GM23338 (cell line): ENCODE measurements around the gene MEIOB.

Source experiments
- CTCF ChIP-seq, 2 experiments: fragments of 200-600 bp in 1 of 2; sonication (generic) in 1 of 2; conservative IDR thresholded peaks; 2 replicates each; pipeline versions ENCODE4 v1.5.1 to v1.6.1; 2016 to 2017; ENCODE audit warnings: antibody characterized with exemption in 2 of 2, low read depth in 2 of 2, mild to moderate bottlenecking in 2 of 2, moderate library complexity in 1 of 2
- ETS1 ChIP-seq: IDR thresholded peaks from 2 replicates; pipeline ENCODE4 v1.6.1; 2016; ENCODE audit warnings: antibody characterized with exemption
- EZH2 ChIP-seq: fragments of 200-600 bp; sonication (generic); IDR thresholded peaks from one replicate; pipeline ENCODE4 v1.8.0; 2017; ENCODE audit warnings: antibody characterized with exemption, mild to moderate bottlenecking, low read depth; ENCODE audit not compliant: unreplicated experiment
- EZH2phosphoT487 ChIP-seq: fragments of 200-600 bp; sonication (generic); IDR thresholded peaks from one replicate; pipeline ENCODE4 v1.8.1; 2018; ENCODE audit warnings: antibody characterized with exemption; ENCODE audit not compliant: unreplicated experiment
- JUNB ChIP-seq: IDR thresholded peaks from one replicate; pipeline ENCODE4 v1.6.1; 2016; ENCODE audit warnings: antibody characterized with exemption; ENCODE audit not compliant: unreplicated experiment
- NANOG ChIP-seq: IDR thresholded peaks from 2 replicates; pipeline ENCODE4 v1.6.1; 2016; ENCODE audit warnings: antibody characterized with exemption, borderline replicate concordance
- POLR2AphosphoS5 ChIP-seq: IDR thresholded peaks from 2 replicates; pipeline ENCODE4 v1.6.1; 2016; ENCODE audit warnings: antibody characterized with exemption, low read depth
- REST ChIP-seq: IDR thresholded peaks from one replicate; pipeline ENCODE4 v1.6.1; 2018; ENCODE audit warnings: antibody characterized with exemption; ENCODE audit not compliant: unreplicated experiment
- STAT1 ChIP-seq: IDR thresholded peaks from one replicate; pipeline ENCODE4 v1.6.1; 2016; ENCODE audit warnings: antibody characterized with exemption; ENCODE audit not compliant: unreplicated experiment
- ZNF462 ChIP-seq: fragments of 250-450 bp; sonication (Bioruptor Pico); IDR thresholded peaks from 2 replicates; pipeline ENCODE4 v1.5.0; 2020; ENCODE audit warnings: mild to moderate bottlenecking, moderate library complexity

GRCh38 chr16:1791943-1792812 lies 79.8 kb downstream of the MEIOB start:
- TF ChIP-seq CTCF (conservative IDR thresholded peaks at IDR 0.05; ENCODE audit: low read depth in 2 of 2) (no peak), EZH2 (no peak), JUNB (no peak), REST (no peak), ETS1 (no peak), ZNF462 (no peak), NANOG (no peak), POLR2AphosphoS5 (no peak), STAT1 (no peak), EZH2phosphoT487 (no peak)
